B cell (primary cell): ENCODE data around the gene ELAVL3.

Experiments
- CTCF ChIP-seq: fragments of 200-600 bp; IDR thresholded peaks from one replicate; pipeline ENCODE4 v1.8.0; 2022; ENCODE audit warnings: antibody characterized with exemption, mild to moderate bottlenecking
- EZH2 ChIP-seq: IDR thresholded peaks from 2 replicates; pipeline ENCODE4 v1.6.1; 2012; ENCODE audit warnings: borderline replicate concordance, low read depth, mild to moderate bottlenecking, moderate library complexity, low read length; ENCODE audit not compliant: insufficient read depth, poor library complexity, severe bottlenecking

- TF ChIP-seq CTCF (no peak), EZH2 (no peak)
Observed at GRCh38 chr19:11418549-11419506, 62.0 kb downstream of the ELAVL3 start, which contains the start of gene RGL3.
